GM19351 (cell line): ENCODE results near the gene SPTSSB.

Experiments
- ATAC-seq: cut with Tn5 transposase; IDR thresholded peaks from one replicate; pipeline ENCODE4 v1.9.1; 2021; ENCODE audit warnings: mild to moderate bottlenecking, moderate library complexity; ENCODE audit not compliant: unreplicated experiment

The SPTSSB gene

DNA sequence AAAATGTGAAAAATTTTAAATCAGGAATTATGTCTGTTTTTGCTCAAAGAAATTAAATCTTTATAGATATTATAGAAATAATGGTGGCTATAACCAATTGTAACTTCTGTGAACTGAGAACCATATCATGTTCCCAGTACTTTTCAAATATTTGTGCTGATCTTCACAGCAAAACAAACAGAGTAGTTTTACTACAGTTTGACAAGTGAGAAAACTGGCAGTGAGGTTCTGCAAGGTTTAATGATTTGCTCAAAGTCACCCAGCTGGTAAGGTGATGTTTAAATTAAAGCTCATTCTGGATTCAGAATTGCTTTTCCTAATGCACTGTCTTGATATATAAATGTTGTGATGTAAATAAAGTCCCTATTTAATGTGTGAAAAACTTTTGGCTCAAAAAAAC, 22.0 kb upstream of the SPTSSB start:
- ATAC-seq = no peak

DNA sequence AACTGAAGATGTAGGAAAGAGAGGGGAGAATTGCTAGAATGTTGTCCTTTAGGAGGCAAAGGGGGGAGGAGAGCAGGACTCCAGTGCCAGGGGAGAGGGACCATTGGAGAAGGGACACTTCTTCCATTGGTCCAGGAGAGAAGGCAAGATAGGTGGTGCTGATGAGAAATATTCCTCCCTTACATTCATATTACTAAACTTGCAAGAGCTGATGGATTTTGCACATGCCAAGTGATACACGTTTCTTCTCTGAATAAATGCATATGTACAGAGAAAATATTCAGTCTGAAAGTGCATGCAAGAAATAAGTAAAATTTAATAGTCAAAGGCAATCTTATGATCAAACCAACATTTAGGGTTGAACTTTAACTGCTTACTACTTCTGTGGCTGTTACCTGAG, 21.5 kb upstream of the SPTSSB start:
- ATAC-seq = no peak

DNA sequence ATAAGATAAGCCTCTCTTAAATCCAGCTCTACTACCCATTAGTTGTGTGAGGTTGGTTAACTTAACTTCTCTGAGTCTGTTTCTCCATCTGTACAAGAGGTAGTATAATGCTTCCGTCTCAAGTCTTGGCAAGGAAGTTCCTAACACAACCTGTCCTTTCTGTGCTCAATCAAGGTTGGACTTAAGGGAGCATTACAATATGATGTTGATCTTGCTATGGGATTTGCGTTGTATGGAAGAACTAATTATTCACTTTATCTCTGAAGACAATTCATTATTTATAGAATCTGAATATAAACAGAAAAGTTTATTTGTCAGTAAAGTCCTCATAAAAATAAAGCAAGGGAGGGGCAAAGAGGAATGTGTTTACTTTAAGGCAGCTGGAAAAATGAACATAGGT, 18.9 kb upstream of the SPTSSB start:
- ATAC-seq = no peak

DNA sequence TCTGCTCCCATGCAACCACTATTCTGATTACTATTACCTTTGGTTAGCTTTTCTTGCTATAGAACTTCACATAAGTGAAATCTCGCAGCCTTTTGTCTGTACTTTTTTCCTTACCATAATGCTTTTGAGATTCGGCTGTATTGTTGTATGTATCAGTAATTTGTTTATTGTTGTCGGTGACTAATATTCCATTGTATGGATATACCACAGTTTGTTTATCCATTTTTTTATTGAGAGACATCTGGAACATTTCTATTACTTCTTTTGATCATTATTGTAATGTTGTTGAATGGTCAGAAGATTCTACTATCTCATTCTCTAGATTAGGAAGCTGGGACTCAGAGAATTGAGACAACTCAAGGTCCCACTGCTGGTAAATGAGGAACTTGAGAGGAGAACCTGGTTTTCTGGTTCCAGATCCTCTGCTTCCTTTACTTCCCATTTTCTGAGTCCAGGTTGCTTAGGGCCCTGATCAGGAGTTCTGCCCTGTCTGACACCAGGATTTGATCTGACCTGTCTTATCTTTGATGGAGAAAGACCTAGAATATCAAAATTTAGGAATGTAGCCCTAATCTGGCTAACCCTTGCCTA, 18.2 kb upstream of the SPTSSB start:
- no peak for ATAC-seq

DNA sequence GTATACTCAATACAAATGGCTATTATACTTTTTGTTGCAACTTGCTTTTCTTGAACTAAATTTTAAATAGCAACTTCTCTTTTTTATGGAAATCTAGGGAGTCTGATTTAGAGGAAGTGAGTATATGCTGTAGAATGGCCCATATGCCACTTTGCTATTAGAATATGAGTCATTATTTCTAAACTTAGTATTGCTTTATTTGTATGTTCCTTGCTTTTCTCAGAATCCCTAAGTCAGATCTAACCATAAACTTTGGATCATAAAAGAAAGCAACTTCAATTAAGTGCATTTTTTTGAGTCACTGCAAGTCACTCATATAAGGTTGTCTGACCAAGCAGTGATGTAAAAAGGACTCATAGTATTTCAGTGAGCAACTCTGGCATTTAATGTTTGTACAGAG, 17.5 kb upstream of the SPTSSB start:
- ATAC-seq = peak; percentile 47

DNA sequence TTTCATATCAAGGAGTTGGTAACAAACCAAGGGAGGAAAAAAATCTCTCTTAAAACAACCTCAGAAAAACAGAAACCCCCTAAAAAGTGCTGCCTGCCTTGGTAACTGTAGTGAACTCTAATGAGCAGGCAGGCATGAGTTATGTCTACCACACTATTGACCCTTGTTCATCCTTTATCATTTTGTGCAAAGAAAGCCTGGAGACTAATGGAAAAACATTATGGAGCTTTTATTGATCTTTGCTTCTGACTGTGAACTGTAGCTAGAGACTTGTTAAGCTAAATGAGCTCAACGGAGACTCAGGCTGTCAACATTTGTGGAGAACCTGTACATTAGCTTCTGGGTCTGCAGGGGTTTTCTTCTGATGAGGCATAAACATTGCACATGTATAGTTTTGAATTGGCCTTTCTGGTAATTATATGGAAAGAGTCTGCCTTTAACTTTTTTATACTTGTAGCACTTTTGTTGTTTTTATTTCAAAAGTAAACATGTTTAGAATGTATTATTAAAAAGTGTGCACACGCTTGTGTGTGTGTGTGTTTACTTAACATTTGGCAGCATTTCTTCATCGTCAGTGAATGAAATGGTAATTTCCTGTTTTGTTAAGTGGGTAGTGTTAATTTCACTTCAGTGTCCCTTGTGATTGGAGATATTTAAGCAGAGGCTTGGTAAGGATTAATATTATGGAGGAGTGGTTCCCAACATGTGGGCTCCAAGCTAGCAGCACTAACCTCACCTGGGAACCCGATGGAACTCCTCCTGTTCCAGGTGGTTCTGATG, 15.9 kb upstream of the SPTSSB start:
- no peak for ATAC-seq

DNA sequence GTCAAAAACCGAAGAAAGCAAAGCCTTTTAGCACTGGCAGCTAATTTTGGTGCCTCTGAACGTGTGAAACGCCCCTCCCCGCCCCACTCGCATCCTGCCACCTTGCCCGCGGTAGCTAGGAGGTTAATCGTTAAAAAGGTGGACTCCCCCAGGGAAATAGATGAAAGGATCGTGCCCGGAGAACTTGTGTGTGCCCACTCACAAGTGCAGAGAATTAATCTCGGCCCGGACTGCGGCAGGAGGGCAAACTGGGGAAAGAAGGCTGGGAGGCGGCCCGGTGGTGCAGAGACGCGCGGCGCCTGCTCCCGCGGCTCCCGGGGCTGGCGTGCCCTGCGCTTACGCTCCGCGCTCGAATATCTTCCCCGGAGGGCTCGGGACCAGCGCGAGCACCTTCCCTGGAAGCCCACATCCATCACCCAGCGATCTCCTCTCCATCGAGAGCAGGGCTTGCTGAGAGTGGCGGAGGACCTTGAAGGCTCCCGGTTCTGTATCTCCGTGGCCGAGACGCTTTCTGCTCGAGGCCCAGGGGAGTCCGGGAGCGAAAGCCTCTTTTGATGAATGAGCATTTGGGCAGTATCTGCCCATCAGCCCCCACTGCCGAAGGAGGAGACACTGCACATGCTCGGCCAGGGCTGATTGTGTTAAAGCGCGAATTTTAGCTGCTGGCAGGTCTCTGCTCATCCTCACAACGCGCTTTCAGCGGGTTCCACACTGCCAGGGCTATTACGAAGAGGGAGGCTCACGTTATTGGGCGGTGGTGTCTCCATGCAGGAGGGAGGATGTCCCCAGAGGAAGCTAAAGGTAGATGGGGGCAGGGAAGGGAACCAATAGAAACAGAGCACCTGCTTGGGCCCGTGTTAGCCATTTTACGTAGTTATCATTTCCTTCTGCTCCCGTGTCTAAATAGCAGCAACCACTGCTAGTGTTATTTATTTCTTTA, 1.3 kb upstream of the SPTSSB start:
- peak; percentile 46 for ATAC-seq

DNA sequence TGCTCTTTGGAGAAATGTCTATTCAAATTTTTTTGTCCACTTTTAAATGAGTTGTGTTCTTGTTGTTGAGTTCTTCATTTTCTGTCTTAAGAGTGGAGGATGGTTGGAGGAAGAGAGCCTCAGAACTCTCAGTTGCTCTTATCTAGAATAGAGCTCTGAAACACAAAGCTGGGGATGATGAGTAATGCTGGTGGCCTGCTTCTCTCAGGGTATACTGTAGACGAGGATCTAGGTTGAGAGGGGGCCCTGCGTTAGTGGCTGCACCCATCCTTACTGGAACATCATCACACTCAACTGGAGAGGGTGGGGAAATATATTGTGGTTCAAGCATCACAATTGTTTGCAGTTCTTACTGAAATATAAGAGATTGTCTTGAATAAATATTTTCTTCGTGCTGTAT, 1.8 kb downstream of the SPTSSB start:
- no peak for ATAC-seq

DNA sequence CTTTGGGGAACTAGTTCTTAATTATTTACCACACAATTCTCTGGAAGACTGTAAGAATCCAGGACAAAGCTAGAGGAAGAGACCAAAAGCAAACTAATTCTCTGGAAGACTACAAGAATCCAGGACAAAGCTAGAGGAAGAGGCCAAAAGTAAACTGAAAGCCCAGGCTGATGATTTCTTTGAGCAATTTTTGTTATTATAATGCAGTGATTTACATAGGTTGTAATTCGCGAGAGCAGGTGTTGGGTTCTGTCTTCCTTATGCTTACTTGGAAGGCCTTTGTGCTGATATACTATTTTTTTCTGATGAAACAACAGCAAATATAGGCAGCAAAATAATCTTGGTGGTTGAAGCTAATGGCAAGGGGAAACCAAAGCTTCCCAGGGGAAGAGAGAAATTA, 5.2 kb downstream of the SPTSSB start:
- no peak for ATAC-seq

DNA sequence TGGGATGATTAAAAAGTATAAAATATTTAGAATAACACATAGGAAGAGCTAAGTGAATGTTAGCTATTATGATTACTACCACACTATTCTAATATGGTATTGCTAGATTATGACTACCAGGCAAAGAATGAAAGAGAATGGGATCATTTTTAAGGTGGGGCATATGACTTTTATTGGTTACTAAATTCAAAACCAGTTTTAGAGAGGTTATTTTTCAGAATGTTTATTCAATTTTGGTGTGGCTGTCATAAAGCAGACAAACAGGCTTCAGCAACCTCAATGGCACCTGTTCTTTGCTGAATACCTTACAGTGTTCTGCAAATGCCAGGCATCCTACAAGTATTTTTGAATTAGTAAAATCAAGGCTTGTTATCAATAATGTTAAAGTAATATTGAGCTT, 12.8 kb downstream of the SPTSSB start:
- no peak for ATAC-seq

DNA sequence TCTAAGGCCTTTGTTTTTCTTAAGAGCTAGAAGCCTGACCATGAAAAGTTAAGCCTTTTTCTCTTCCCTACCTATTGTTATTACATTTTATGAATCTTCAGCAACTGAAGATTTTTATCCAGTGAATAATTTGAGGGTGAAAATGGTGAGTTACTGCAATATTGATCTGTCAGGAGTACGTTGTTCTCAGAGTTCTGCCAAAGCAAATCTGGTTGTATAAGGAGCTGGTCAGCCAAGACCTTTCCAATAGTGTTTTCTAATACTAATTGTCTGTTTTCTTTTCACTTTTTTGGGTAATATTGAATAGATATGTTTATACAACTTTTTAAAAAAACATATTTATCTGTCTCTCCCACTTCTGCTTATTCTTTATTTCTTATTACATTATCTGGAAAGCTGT, 15.0 kb downstream of the SPTSSB start:
- no peak for ATAC-seq

DNA sequence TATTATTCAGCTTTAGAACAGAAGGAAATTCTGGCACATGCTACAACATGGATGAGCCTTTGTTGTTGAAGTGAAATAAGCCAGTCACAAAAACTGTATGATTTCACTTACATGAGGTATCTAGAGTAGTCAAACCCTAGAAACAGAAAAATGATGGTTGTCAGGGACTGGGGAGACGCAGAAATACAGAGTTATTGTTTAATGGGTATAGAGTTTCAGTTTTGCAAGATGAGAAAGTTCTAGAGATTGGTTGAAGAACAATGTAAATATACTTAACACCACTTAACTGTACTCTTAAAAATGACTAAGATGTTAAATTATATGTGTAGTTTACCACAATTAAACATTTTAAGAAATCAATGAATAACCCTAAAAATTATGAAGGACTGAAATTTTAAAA, 15.8 kb downstream of the SPTSSB start:
- ATAC-seq = no peak

DNA sequence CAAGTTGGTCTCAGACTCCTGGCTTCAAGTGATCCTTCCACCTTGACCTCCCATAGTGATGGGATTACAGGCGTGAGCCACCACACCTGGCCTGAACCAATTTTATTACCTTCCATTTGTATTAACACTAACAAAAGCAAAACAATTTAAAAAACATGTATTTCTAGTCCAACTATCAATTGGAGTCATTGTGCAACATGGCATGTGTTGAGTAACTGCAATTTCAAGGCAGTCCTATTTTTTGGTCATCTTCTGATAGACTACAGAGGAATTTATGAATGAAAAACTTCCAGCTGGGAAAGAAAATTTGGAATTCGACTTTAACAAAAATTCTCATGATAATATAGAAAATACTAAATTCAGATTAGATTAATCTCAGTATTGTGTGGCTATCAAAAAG, 16.8 kb downstream of the SPTSSB start:
- ATAC-seq = no peak

DNA sequence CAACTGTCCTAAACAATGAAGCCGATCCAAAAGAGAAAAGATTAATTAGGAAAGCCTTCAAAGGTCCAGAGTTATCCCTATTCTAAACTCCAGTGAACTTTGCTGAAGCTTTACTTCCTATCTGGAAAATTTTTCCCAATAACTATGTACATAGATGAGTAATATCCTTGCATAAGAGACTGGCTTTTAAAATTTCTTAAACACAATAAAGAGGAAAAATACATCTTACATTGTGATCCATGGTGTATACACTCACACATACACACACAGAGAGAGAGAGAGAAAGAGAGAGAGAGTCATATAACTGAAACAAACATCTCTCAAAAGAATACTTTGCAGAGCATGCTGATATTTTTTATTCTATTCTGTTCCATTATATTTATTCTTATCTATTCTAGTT, 20.0 kb downstream of the SPTSSB start:
- no peak for ATAC-seq

DNA sequence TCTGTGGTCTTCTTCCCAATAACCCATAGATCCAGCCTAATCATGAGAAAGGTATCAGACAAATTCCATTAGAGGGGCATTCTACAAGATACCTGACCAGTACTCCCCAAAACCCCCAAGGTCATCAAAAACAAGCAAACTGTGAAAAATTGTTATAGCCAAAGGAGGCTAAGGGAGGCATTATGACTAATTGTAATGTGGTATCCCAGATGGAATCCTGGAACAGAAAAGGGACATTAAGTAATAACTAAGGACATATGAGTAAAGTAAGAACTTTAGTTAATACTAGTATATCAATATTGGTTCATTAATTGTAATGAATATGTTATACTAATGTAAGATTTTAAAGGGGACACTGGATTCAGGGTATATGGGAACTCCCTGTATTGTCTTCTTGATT, 20.4 kb downstream of the SPTSSB start:
- ATAC-seq = no peak

DNA sequence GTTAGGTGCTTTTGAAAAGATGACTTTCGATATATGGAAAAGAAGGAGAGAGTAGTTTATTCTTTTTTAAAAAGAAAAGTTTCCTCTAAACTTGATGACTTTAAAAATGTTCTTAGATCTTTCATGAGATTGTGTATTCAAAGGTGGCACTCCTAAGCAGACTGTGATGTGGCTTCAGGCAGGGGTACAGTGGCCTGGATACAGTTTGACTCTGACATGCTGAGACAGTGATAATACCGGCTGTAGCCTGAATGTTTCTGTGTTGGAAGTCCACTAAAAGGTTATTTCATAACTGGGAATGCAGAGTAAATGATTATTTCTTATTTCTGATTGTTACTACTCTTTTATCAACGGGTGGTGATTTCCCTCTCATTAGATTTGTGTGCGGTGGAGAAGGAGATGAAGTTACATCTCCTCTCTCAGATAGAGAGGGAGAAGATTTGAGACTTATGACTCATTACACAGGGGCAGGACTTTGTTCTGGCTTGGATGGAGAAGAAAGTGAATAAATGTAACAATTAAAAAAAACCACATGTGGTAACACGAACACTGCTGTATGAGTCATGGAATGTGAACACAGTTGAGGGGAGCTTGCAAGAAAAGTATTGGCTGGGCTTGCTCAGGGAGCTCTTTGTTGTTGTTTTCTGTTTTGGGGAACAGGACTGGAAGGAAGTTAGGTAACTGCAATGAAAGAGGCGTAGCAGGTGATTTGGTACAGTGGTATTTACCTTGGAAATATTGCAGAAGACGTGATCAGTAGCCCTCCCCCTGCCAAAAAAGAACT, 21.6 kb downstream of the SPTSSB start:
- peak; percentile 70 for ATAC-seq

DNA sequence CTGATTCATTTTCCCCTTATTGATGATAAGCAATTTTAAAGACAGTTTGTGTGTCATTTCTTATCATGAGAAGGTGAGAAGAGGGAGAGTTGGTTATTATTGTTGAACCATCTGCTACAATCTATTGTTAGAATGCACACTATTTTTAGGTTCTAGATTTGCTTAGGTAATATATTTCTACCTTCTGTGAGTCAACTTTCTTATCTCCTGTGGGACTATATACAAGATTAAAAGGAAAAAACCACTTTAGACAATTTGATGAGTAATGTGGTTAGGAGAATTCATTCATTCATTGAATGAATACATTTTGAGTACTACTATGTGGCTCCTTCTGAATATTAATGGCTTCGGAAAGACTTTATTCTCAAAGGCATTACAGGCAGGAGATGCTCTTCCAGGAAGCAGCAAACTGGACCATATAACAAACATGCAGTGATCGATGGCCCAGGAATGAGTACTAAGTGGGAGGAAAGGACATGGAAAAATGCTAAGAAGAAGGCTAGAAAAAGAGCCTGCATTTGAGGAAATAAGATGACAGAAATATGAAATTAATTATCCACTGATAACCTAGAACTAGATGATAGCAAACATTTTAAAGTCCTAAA, 22.4 kb downstream of the SPTSSB start:
- ATAC-seq = peak; percentile 38

DNA sequence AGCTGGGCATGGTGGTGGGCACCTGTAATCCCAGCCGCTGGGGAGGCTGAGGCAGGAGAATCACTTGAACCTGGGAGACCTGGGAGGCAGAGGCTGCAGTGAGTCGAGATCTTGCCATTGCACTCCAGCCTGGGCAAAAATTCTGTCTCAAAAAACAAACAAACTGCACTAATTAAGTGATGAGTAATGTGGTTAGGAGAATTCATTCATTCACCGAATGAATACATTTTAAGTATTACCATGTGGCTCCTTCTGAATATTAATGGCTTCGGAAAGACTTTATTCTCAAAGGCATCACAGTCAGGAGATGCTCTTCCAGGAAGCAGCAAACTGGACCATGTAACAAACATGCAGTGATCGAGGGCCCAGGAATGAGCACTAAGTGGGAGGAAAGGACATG, 23.6 kb downstream of the SPTSSB start:
- no peak for ATAC-seq

DNA sequence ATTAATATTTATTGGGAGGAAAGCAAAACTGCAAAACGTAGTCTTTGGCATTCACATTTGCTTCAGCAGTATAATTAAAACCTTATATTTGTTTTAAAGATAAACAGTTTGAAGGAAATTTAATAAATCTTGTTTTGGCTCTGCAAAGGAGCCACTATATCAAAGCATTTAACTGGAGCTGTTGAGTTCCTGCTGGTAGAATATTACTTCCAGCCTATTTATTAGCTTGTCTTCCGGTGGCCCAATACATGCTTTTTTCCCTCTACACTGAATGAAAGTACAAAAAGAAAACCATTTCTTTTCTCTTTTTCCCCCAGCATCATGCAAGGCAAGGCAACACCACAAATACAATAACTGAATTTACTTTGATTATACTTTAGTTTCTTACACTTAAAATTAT, 26.3 kb downstream of the SPTSSB start:
- ATAC-seq = no peak

DNA sequence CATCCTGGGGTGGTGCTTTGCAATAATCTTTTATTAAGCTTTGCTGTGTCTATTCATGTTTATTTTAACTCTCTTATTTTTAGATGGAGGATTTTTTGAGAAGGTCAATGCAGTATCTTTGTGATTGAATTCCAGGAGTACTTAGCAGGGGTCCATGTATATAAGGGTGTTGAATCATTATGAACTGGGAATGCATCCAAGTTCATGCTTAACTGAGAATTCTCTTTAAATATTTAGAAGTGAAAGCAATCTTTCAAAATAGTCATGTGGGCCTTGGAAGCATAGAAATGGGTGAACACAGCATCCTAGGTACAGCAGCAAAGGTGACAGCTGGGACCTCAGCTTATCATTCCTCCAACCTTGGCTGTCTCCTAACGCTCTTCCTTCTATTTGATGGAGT, 27.3 kb downstream of the SPTSSB start:
- no peak for ATAC-seq

DNA sequence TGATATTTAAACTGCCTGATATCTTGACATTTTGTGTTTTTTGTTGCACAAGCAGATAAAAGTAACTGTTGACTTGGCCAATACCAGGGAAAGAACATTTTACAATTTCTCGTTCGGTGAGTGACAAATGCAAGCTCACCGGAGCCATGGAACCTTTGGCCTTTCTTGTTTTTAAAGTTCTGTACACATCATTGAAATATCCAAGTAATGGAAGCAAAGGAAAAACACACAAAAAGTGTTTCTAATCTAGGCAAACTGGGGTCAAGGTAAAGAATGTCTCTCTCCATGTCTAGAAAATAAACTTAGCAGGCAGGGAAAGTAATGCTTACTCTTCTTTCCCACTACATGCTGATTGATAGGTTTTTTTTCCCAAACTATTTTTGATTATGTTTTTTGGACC, 27.8 kb downstream of the SPTSSB start:
- ATAC-seq = no peak
